ENCODE measurements around the gene BBS9. TPM values are rescaled to one million over a fixed set of nuclear protein-coding genes. Genes with fewer than 3 reads are reported as not detected.

The BBS9 gene
- total RNA-seq, 2 donors from 2014 or later = 14.2 to 23.6 TPM

DNA sequence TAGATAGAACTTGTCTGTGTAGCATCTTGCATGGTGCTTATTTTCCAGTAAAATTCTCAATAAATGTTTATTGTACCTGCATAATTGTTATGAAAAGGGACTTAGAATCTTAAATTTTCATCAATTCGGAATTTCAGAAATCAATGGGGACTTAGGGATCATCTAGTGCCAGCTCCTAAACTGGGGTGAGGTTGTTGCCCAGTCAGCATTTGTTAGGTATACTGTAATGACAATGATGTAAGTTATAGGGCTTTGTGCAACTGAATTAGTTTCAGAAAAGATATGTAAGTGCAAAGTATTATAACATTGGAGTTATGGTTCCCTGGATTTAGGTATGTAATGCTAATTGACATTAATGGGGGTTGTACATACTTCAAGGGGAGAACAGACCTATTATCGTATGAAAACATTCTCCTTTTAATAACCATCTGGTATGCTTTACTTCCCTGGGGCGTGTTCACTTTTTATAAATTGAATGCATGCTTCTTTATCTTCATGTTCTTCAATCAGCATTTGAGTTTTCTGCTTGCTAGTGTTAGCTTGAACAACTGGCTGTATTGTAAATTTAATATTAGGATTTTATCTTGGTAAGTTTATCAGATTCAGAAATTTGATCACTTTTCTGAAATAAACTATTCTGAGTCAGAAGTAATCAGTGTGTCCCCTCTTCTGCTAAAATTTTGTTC is 270.3 kb downstream of the BBS9 start:
- DNase-seq = no peak
- H3K27ac ChIP-seq = no peak overlapping the region
- intact Hi-C loops (cut with DNase I) = no loop called here
- WGBS, 2 donors = 87 to 90% methylated on average over 3 of the region's 3 CpGs
- no peaks in the 10 kb centered on the region for H3K4me1 ChIP-seq
- ATAC-seq = no peak
- H3K4me3 ChIP-seq = no peak overlapping the region
- no peak for TF ChIP-seq POLR2A (IDR thresholded peaks at IDR 0.05)
- TF ChIP-seq, protein P1, sequence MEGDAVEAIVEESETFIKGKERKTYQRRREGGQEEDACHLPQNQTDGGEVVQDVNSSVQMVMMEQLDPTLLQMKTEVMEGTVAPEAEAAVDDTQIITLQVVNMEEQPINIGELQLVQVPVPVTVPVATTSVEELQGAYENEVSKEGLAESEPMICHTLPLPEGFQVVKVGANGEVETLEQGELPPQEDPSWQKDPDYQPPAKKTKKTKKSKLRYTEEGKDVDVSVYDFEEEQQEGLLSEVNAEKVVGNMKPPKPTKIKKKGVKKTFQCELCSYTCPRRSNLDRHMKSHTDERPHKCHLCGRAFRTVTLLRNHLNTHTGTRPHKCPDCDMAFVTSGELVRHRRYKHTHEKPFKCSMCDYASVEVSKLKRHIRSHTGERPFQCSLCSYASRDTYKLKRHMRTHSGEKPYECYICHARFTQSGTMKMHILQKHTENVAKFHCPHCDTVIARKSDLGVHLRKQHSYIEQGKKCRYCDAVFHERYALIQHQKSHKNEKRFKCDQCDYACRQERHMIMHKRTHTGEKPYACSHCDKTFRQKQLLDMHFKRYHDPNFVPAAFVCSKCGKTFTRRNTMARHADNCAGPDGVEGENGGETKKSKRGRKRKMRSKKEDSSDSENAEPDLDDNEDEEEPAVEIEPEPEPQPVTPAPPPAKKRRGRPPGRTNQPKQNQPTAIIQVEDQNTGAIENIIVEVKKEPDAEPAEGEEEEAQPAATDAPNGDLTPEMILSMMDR (IDR thresholded peaks at IDR 0.05) = no peak
- H3K27me3 ChIP-seq = no peaks in the 10 kb centered on the region
- no peaks in the 10 kb centered on the region for H3K9me3 ChIP-seq
- no peaks in the 10 kb centered on the region for H3K36me3 ChIP-seq (replicated peaks in 1 of 2; ENCODE audit: insufficient read depth in 1 of 2, low read depth in 2 of 2)

GRCh38 chr7:33400214-33400538 is 270.8 kb downstream of the BBS9 start:
- 90 to 100% methylated on average over 1 of the region's 1 CpG for WGBS, 2 donors
- intact Hi-C loops (cut with DNase I) = no loop called here
- DNase-seq (no peak), ATAC-seq (no peak)
- no peaks in the 10 kb centered on the region for H3K9me3 ChIP-seq
- H3K27ac ChIP-seq = no peak overlapping the region
- TF ChIP-seq, protein P1 (IDR thresholded peaks at IDR 0.05) = no peak
- TF ChIP-seq POLR2A (IDR thresholded peaks at IDR 0.05) = no peak
- H3K36me3 ChIP-seq (replicated peaks in 1 of 2; ENCODE audit: insufficient read depth in 1 of 2, low read depth in 2 of 2) = no peaks in the 10 kb centered on the region
- H3K4me3 ChIP-seq = no peak overlapping the region
- no peaks in the 10 kb centered on the region for H3K27me3 ChIP-seq
- no peaks in the 10 kb centered on the region for H3K4me1 ChIP-seq

GRCh38 chr7:33410266-33410665 is 280.9 kb downstream of the BBS9 start:
- no peaks in the 10 kb centered on the region for H3K27me3 ChIP-seq
- no peaks in the 10 kb centered on the region for H3K9me3 ChIP-seq
- TF ChIP-seq, protein P1 (IDR thresholded peaks at IDR 0.05) = no peak
- no peak overlapping the region for H3K27ac ChIP-seq
- WGBS, 2 donors = 42 to 56% methylated on average over 1 of the region's 1 CpG
- H3K4me1 ChIP-seq = no peaks in the 10 kb centered on the region
- intact Hi-C loops (cut with DNase I) = no loop called here
- ATAC-seq (no peak), DNase-seq (no peak)
- H3K36me3 ChIP-seq (replicated peaks in 1 of 2; ENCODE audit: insufficient read depth in 1 of 2, low read depth in 2 of 2) = no peaks in the 10 kb centered on the region
- no peak overlapping the region for H3K4me3 ChIP-seq

DNA sequence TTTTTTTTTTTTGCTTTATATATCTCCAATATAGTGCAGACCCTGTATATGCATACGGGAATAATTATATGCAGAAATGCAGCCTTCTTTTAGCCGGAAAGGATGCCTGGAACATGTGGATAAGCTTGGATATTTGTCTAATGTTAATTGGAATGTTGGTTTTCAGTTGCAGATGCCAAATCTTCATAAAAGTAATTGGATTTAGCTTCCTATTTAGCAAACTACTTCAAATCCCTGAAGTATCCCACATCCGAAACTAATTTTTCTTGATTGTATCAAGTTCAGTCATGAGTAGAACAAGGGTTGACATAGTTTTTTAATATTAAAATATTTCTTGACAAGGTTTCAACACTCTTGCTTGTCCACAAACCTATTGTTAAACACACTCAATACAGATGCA is 281.7 kb downstream of the BBS9 start:
- 79 to 87% methylated on average over 3 of the region's 3 CpGs for WGBS, 2 donors
- Histone ChIP-seq H3K27me3 (no peaks in the 10 kb centered on the region), H3K4me3 (no peak overlapping the region), H3K27ac (no peak overlapping the region), H3K4me1 (no peaks in the 10 kb centered on the region), H3K36me3 (replicated peaks in 1 of 2; ENCODE audit: insufficient read depth in 1 of 2, low read depth in 2 of 2) (no peaks in the 10 kb centered on the region), H3K9me3 (no peaks in the 10 kb centered on the region)
- TF ChIP-seq, protein P1 (IDR thresholded peaks at IDR 0.05) = no peak
- no peak for TF ChIP-seq POLR2A (IDR thresholded peaks at IDR 0.05)
- intact Hi-C loops (cut with DNase I) = no loop called here
- DNase-seq = no peak
- no peak for ATAC-seq

- Histone ChIP-seq H3K9me3 (no peaks in the 10 kb centered on the region), H3K4me1 (no peaks in the 10 kb centered on the region), H3K4me3 (no peak overlapping the region), H3K27me3 (no peaks in the 10 kb centered on the region), H3K36me3 (replicated peaks in 1 of 2; ENCODE audit: insufficient read depth in 1 of 2, low read depth in 2 of 2) (no peaks in the 10 kb centered on the region), H3K27ac (no peak overlapping the region)
- intact Hi-C loops (cut with DNase I) = no loop called here
- no peak for DNase-seq
- no peak for ATAC-seq
- TF ChIP-seq POLR2A (IDR thresholded peaks at IDR 0.05) = no peak
- TF ChIP-seq, protein P1 (IDR thresholded peaks at IDR 0.05) = no peak
Measured at GRCh38 chr7:33412331-33412730, 283.0 kb downstream of the BBS9 start.
